GM19238 (cell line): ENCODE measurements around the gene JPT2.

ENCODE experiments used
- DNase-seq: peaks from one replicate; pipeline ENCODE4 v3.0.0; 2011; ENCODE audit warnings: low spot score; ENCODE audit not compliant: insufficient read length

Gene JPT2

DNA sequence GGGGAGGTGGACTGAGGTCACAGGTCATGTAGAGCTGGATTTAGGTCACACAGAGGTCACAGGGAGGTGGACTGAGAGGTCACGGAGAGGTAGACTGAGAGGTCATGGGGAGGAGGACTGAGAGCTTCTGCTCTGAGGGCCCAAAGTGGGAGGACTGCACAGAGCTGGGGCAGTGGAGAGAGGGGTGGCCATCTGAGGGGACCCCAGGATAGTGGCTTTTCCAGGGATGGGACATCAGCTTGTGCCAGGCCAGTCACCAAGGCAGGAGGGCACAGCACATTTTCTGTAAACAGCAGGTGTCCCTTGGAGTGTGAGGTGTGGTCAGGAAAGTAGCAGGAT lies 26.1 kb upstream of the JPT2 start:
- DNase-seq: no peak

DNA sequence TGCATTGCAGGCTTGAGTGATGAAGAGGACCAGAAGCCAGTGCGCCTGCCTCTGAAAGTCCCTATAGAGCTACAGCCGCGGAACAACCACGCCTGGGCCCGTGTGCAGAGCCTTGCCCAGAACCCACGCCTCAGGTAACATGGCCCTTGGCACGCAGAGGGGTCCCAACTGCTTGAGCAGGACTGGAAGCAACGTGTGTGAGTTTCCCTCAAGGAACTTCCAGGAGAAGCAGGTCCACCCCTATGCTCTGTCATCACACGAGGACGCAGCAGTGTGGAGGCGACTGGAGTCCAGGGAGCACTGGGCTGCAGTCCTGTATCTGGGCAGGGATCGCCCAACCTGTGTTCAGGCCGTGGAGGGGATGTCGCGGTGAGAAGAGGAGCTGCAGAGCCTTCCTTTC lies 25.1 kb upstream of the JPT2 start:
- no peak for DNase-seq

DNA sequence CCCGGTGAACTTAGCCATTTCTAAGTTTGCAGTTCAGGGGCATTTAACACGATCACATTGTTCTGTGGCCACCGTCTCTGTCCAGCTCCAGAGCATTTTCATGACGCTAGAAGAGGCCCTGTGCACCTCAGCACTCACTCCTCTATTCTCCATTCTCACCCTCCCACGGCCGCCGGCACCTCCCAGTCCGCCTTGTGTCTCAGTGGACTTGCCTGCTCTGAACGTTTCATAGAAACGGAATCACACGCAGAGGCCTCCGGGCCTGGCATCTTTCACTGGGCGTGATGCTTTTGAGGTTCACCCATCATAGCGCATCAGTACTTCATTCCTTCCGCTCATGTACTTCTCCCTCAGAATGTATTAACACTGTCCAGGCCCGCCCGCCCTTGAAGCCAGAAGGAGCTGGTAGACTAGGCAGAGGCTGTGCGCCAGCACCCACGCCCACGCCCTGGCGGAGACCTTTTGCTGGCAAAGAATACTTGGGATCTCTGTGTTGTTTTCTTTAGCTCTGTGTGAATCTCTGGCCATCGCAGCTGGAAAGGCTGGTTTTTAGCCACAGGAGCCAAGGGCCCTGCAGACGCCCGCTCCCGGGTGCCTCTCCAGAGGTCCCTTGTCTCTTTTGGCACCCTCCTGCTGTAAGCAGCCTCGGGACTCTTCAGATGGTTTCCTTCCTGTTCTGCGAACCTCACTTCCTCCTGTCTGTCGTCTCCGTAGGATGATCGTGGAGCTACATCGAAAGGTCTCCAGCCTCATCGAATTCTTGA lies 23.4 kb upstream of the JPT2 start:
- no peak for DNase-seq

DNA sequence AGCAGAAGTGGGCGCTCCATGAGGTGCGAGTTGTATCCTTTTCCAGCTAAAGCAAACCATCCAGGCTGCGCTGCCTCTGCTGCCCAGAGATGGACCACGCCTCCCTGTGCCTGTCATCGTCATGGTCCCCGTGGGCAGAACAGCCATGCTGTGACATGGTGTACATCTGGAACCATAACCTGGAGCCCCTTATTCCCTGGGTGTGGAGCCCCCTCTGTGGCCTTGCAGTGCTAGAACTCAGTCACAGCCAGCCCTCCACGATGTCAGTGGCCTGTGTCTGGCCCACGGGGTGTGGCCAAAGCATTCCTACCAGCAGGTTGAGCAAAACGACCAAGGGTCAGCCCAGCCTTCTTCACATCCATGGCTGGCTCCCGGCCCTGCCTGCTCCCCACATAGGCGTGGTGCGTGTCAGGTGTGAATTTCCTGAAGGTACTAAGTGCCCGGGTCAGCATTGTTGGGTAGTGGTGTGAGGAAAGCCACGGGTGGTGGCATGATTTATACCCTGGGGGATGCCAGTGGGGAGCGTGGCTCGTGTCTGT lies 22.7 kb upstream of the JPT2 start:
- DNase-seq: no peak

DNA sequence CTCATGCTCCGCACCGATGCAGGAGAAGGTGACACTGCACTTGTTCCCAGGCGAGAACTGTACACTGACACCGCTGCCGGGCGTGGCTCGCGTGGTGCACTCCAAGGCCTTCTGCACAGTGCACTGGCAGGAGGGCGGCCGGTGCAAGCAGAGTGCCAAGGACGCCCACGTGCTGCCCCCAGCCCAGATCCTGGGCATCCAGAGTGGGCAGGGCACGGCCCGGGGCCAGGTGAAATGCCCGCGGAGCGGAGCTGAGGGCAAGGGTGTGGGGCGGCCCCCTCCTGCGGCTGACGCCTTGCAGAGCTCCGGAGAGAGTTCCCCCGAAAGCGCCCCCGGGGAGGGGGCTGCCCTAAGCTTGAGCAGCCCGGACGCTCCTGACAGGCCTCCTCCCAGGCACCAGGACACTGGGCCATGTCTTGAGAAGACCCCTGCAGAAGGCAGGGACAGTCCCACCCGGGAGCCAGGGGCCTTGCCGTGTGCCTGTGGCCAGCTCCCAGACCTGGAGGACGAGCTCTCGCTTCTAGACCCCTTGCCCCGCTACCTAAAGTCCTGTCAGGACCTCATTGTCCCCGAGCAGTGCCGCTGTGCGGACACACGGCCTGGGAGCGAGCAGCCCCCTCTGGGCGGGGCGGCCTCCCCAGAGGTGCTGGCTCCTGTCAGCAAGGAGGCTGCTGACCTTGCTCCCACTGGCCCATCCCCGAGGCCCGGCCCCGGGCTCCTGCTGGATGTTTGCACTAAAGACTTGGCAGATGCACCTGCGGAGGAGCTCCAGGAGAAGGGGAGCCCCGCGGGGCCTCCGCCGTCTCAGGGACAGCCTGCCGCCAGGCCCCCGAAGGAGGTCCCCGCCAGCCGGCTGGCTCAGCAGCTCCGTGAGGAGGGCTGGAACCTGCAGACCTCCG lies 21.9 kb upstream of the JPT2 start:
- DNase-seq: no peak

DNA sequence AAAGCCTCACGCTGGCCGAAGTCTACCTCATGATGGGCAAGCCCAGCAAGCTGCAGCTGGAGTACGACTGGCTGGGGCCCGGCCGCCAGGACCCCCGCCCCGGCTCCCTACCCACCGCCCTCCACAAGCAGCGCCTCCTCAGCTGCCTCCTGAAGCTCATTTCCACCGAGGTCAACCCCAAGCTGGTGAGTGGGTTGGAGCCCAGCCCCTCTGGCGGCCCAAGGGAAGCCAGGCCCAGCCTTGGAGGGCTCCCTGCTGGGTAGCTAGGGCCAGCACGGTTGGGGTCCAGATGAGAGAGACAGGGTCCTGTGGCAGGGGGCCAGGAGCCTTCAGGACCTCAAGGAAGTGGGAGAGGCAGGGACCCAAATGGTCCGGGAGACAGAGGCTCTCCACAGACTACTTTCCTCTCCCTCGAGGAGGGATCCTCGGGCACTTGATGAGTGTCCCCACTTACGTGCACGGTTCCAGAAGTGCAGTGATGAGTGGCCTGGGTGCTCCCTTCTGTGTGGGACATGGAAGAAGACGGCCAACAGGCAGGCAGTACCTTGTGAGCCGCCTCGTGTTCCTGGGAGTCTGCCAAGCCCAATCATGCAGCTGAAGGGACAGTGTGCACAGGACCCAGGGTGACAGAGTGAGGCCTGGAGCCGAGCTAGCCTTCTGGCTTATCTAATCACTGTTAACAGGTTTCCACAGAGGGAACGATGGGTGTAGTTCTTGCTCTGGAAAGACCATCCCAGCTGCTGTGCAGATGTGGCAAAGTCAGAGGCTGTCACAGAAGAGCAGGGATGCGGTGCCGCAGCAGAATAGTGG lies 21.1 kb upstream of the JPT2 start:
- DNase-seq: no peak

DNA sequence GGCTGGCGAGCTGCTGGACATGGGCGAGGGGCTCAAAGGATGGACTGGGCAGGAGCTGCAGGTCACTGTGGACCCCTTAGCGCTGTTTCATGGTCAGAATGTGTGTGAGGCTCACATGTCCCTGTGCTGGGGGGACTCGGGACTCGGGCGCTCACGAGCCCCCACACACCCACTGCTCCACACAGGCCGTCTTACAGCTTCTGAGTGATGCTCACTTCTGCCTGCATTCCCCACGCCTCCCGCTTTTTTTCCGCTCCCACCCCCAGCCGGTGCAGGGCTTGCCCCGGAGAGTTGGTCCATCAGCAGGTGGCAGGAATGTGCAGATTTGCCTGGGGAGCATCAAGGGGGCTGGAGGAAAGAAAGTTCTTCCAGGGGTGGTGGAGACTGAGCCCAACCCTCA lies 20.2 kb upstream of the JPT2 start:
- DNase-seq: no peak

DNA sequence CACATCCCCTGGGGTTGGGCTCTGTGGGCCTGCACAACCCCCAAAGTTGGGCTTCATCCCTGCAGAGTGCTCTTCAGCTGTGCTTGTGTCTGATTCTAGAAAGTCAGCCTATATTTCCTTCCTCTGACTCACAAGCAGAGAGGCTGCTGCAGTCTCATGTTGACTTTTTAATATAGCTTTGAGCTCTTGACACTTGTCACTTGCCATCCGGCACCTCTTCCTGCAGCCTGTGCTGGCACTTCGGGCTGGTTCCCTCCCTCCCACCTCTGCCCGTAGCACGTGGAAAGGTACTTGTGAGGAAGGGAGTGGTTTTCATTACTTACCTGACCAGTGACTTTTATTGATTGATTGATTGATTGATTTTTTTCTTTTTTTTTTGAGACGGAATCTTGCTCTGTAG lies 19.0 kb upstream of the JPT2 start:
- DNase-seq: no peak

DNA sequence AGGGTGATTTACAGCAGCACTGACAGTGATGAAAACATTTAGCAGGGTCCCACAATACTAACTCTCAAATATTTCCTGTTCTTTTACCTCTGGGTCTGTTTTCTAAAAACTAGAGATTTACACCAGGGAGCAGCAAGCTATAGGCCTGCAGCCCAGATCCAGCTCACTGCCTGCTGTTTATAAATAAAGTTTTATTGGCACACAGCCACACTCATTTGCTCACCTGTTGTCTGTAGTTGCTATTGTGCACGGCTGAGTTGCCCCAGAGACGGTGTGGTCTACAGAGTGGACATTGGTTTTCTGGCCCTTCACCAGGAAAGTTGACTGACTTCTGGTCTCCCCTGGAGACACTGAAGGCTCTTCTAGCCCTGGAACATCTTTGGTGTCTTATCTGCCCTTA lies 16.3 kb upstream of the JPT2 start:
- no peak for DNase-seq

DNA sequence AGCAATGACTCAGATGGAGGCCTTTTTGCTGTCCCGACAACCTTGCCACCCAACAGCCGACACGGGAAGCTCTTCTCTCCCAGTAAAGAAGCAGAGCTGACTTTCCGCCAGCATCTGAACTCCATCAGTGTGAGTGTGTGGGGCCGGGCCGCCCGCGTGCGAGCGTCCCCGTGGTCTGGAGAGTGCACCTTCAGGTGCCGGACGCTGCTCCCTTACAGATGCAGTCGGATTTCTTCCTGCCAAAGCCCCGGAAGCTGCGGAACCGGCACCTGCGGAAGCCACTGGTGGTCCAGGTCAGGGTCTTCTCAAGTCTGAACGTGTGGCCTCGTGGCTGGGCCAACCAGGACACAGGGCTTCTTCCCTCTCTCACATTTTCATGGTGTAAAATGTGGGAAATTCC lies 15.5 kb upstream of the JPT2 start:
- DNase-seq: no peak

DNA sequence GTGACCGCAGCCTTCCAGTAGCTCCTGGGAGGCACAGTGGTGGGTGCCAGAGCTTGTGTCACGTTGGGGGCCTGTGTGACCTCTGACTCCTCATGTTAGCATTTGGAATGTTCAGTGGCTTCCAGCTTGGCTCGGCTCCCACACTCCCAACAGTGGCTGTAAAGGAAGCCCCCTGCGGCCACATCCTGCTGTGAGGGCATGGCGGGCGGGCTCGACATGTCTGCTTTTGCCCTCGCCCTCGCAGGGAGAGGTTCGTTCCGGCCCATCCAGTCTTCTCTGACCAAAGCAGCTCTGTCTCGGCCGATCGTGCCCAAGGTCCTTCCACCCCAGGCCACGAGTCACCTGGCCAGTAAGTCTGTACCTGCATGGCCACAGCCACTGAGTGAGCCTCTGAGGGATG lies 12.2 kb upstream of the JPT2 start:
- DNase-seq: no peak

DNA sequence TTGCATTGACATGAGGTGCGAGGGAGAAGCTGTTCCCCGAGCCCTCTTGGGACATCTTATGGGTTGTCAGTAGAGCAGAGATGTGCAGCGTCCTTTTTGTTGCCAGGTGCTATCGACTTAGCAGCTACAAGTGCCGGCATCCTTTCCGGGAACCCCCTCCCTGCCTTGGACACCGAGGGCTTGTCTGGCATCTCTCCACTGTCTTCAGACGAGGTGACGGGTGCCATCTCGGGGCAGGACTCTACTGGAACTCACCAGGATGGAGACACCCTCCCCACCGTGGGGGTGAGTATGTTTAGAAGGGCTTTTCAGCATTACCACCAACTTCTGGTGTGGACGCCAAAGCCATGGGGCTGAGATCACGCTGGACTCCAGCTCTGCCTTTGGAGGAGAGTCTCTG lies 11.8 kb upstream of the JPT2 start:
- DNase-seq: no peak

DNA sequence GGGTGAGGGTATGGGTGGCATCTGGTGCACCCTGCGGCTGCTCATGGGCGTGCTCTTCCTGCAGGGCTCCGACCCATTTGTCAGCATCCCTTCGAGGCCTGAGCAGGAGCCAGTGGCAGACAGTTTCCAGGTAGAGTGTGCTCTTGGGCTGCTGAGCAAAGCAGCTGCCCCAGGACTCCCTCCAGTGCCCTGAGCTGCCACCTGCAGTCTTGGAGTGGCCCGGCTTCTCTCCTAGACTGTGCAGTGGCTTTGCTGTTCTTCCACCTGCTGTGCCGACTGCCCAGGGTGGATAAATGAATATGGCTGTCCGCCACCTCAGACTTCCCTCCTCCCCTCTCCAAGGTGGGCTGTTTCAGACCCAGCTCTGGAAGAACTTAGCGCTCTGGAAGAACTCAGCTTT lies 10.8 kb upstream of the JPT2 start:
- no peak for DNase-seq

DNA sequence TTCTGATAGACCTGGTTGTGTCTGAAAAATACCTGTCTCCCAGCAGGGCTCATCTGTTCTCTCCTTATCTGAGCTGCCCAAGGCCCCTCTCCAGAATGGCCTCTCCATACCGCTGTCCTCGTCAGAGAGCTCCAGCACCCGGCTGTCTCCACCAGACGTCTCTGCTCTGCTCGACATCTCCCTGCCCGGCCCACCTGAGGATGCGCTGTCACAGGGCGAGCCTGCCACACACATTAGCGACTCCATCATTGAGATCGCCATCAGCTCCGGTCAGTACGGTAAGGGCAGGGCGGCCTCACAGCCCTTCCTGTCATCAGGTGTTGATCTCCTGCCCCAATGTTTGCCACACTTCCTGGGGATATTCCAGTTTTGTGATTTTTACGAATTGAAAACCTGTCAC lies 10.2 kb upstream of the JPT2 start:
- DNase-seq: no peak

DNA sequence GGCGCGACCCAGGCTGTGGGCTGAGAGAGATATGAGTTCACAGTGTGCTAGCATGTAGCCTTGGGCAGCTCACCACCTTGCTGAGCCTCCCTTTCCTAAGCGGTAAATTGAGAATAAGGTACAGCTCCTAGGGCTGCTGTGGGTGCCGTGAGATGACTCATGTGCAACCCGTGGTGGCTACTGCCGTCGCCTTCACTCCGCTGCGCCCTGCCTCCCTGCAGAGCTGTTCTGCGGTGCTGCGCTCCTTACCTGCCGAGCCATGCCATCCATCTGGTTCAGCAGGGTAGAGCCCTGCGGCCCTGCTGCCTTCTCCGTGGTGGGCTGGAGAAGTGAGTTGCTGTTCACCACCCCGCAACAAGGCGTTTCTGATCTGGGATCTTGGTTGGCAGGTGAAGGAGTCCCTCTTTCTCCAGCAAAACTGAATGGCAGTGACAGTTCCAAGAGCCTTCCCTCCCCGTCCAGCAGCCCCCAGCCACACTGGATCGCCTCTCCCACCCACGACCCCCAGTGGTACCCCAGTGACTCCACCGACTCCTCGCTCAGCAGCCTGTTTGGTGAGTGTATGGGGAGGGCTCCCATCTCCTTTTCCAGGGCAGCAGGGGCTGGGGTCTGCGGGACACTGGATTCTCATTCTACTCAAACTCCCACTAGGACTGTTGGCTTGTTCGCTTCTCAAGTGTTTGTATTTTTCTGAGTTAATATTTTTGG lies 9.3 kb upstream of the JPT2 start:
- no peak for DNase-seq

DNA sequence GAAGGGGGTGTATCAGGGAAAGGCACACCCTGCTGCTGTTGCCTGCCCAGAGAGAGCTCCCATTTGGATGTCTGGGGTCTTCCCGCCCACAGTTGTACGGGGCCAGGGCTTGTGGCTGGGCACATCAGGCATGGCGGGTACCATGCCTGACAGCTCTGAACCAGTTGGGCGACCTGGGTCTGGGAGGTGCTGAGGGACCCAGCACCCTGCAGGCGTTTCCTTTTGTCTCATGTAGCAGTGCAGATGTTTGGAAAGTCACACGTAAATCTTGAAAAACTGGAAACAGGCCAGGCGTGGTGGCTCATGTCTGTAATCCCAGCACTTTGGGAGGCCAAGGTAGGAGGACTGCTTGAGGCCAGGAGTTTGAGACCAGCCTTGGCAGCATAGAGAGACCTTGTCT lies 8.4 kb upstream of the JPT2 start:
- DNase-seq: no peak

DNA sequence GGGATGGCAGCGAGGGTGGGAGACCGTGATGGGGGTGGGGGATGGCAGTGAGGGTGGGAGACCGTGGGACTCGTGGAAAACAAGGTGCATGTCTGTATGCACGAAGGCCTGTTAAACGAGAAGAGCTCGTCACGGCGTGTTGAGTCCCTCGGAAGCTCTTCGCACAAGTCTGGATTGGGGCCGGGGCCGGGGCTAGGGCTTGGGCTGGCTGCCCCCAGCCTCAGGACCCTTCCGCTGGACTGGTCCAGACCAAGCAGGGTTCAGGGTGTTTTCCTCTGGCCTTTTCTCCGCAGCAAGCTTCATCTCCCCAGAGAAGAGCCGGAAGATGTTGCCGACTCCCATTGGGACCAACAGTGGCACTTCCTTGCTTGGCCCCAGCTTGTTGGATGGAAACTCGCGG lies 7.7 kb upstream of the JPT2 start:
- no peak for DNase-seq

DNA sequence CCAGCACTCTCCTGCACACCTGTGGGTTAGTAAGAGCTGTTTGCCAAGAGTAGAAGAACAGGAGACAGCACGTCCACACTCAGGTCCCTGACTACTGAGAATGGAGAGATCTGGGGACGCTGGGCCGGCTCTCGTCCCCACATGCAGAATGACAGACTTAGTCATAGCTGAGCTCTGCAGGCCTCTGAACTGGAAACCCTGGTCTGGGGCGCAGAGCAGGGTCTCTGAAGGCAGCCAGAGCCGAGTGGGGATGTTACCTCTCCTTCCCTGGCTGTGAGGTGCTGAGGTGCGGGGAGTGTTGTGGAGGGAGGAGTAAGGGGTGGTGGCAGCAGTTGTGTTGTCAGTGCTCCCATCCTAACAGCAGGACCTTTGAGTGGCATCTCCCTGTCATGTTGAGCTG lies 7.2 kb upstream of the JPT2 start:
- DNase-seq: no peak

DNA sequence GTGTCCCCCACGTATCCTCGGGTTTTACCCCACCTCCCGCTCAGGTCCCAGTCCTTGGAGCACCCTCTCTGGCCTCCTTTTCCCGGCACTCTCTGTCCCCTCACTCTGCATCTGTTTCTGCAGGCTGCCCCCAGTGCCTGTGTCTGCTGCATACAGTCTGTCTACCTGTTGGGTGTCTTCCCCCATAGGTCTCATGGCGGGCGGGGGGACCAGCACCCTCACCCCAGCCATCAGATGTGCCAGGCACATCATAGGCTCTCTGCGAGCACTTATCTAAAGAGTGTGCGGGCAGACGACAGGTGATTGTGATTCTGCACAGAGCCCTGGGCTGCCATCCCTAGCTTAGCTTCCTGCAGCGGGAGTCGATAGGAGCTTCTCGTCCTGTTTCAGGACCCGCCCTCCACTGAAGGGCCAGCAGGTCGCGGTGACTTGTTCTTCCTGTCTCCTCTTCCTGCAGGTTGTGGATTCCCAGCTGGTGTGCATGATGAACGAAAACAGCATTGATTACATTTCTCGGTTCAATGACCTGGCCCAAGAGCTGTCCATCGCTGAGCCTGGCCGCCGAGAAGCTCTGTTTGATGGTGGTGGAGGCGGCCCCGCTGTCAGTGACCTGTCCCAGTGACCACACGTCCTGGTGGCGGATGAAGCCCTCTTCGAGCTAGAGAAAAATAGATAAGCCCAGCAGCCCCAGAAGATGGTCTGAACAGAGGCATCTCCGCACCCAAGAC lies 4.5 kb upstream of the JPT2 start:
- no peak for DNase-seq

DNA sequence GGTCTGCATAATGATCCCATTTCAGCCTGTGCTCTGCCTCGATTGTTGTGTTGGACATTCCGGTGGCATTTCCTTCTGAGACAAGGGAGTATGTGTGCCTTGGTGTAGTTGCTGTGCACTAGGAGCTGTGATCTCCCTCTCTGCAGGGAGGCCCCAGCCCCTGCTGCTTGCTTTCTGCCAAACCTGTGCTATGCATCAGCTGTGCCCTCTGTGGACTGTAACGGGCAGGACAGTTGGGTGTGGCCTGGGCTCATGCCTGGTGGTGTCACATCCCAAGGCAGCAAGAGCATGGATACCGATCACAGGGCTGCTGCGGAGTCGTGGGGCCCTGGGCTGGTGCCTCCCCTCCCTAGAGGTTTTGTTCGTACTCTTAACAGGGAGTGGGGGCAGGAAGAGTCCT lies 3.8 kb upstream of the JPT2 start:
- DNase-seq: no peak
